Measurements from ENCODE around the gene GATA5.
A peak's percentile ranks its signal among the peaks of the same experiment; 100 is the strongest.

GATA5 gene

DNA sequence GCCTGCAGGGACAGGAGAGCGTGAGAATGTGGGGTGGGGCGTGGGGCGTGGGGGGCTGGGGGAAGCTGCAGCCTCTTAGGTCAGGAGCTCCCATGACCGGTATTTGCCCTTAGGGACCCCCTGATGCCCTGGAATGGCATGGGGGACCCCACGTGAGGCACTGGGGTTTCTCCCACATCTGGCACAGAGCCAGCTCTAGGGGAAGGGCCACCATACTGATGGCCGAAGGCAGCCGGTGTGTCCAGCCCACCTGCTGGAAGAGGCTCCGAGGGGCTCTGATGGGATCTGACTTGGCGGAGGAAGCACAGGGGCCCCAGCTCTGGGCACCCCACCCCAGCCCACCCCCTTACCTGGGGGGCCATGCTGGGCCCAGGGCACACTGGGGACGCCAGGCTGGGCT lies 10.8 kb downstream of the GATA5 start:
- H3K36me3 ChIP-seq (ENCODE audit: control insufficient read depth in 2 of 2, insufficient read depth in 1 of 2, low read length in 2 of 2): no peaks in the 10 kb centered on the region

DNA sequence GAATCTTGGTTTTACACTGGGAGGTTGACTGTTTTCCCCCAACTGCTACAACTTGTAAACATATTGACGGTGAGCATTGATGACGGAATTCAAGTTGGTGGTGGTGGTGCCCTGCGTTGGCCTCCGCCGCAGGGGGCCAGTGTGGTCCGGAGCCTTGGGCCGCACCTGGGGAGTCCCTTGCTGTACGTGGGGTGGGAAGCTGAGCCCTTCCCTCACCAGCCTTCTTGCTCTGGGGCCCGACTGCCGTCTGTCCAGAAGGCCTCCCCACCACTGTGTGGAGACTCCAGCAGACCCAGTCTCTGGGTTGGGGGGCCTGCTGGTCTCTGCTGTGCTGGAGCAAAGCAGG lies 11.4 kb downstream of the GATA5 start:
- Histone ChIP-seq H3K4me1 (ENCODE audit: control insufficient read depth, insufficient read depth, low read length) (no peaks in the 10 kb centered on the region), H3K4me3 (ENCODE audit: low read depth, low read length) (no peak overlapping the region), H3K27ac (ENCODE audit: extremely low read depth, low read depth, low read length) (no peak overlapping the region), H3K9me3 (ENCODE audit: control insufficient read depth, insufficient read depth, low read depth, low read length) (no peaks in the 10 kb centered on the region), H3K36me3 (ENCODE audit: control insufficient read depth in 2 of 2, insufficient read depth in 1 of 2, low read length in 2 of 2) (no peaks in the 10 kb centered on the region)
- no peak for TF ChIP-seq ZBTB20 (tag by site-specific recombination; IDR thresholded peaks at IDR 0.05)
- no peak for TF ChIP-seq KLF7 (tag by site-specific recombination; IDR thresholded peaks at IDR 0.05; ENCODE audit: borderline replicate concordance)
- no peak for TF ChIP-seq ZNF521 (tag by site-specific recombination; IDR thresholded peaks at IDR 0.05)
- TF ChIP-seq ZBTB17 (tag by site-specific recombination; IDR thresholded peaks at IDR 0.05): no peak
- TF ChIP-seq, protein P1, sequence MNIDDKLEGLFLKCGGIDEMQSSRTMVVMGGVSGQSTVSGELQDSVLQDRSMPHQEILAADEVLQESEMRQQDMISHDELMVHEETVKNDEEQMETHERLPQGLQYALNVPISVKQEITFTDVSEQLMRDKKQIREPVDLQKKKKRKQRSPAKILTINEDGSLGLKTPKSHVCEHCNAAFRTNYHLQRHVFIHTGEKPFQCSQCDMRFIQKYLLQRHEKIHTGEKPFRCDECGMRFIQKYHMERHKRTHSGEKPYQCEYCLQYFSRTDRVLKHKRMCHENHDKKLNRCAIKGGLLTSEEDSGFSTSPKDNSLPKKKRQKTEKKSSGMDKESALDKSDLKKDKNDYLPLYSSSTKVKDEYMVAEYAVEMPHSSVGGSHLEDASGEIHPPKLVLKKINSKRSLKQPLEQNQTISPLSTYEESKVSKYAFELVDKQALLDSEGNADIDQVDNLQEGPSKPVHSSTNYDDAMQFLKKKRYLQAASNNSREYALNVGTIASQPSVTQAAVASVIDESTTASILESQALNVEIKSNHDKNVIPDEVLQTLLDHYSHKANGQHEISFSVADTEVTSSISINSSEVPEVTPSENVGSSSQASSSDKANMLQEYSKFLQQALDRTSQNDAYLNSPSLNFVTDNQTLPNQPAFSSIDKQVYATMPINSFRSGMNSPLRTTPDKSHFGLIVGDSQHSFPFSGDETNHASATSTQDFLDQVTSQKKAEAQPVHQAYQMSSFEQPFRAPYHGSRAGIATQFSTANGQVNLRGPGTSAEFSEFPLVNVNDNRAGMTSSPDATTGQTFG (tag by site-specific recombination; IDR thresholded peaks at IDR 0.05; ENCODE audit: borderline replicate concordance): no peak
- no peak for TF ChIP-seq YY1 (tag by site-specific recombination; IDR thresholded peaks at IDR 0.05)
- TF ChIP-seq ZNF324 (tag by site-specific recombination; IDR thresholded peaks at IDR 0.05): no peak
- TF ChIP-seq ZNF23 (tag by site-specific recombination; IDR thresholded peaks at IDR 0.05; ENCODE audit: borderline replicate concordance): no peak
- no peak for TF ChIP-seq GFI1B (tag by site-specific recombination; IDR thresholded peaks at IDR 0.05)
- TF ChIP-seq ZNF621 (tag by site-specific recombination; IDR thresholded peaks at IDR 0.05): no peak
- CTCF ChIA-PET: interaction anchor here (0.9 kb wide), 1 partner anchor 54 kb away, joined by 3 read pairs; no protein-coding TSS in a partner anchor
- POLR2A ChIA-PET: no interaction called here

More for the DNA sequence above, 10.8 kb downstream of the GATA5 start:
- Histone ChIP-seq H3K4me1 (ENCODE audit: control insufficient read depth, insufficient read depth, low read length) (no peaks in the 10 kb centered on the region), H3K27ac (ENCODE audit: extremely low read depth, low read depth, low read length) (no peak overlapping the region), H3K4me3 (ENCODE audit: low read depth, low read length) (no peak overlapping the region), H3K9me3 (ENCODE audit: control insufficient read depth, insufficient read depth, low read depth, low read length) (no peaks in the 10 kb centered on the region)
- POLR2A ChIA-PET: interaction anchor here (0.7 kb wide), 1 partner anchor 10 kb away, joined by 4 read pairs; no protein-coding TSS in a partner anchor
- TF ChIP-seq ZNF521 (tag by site-specific recombination; IDR thresholded peaks at IDR 0.05) (no peak), ZFHX2 (tag by site-specific recombination; conservative IDR thresholded peaks at IDR 0.05) (no peak), ZNF837 (tag by site-specific recombination; IDR thresholded peaks at IDR 0.05) (no peak), MEIS1 (CRISPR knock-in tag; IDR thresholded peaks at IDR 0.05; ENCODE audit: borderline replicate concordance) (no peak), ZNF707 (tag by site-specific recombination; IDR thresholded peaks at IDR 0.05) (no peak), ZNF776 (tag by site-specific recombination; IDR thresholded peaks at IDR 0.05; ENCODE audit: borderline replicate concordance) (no peak), KLF8 (tag by site-specific recombination; IDR thresholded peaks at IDR 0.05) (no peak), ZNF324 (tag by site-specific recombination; IDR thresholded peaks at IDR 0.05) (no peak)
- TF ChIP-seq, protein P2, sequence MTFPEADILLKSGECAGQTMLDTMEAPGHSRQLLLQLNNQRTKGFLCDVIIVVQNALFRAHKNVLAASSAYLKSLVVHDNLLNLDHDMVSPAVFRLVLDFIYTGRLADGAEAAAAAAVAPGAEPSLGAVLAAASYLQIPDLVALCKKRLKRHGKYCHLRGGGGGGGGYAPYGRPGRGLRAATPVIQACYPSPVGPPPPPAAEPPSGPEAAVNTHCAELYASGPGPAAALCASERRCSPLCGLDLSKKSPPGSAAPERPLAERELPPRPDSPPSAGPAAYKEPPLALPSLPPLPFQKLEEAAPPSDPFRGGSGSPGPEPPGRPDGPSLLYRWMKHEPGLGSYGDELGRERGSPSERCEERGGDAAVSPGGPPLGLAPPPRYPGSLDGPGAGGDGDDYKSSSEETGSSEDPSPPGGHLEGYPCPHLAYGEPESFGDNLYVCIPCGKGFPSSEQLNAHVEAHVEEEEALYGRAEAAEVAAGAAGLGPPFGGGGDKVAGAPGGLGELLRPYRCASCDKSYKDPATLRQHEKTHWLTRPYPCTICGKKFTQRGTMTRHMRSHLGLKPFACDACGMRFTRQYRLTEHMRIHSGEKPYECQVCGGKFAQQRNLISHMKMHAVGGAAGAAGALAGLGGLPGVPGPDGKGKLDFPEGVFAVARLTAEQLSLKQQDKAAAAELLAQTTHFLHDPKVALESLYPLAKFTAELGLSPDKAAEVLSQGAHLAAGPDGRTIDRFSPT (tag by site-specific recombination; IDR thresholded peaks at IDR 0.05): no peak
- CTCF ChIA-PET: no interaction called here

DNA sequence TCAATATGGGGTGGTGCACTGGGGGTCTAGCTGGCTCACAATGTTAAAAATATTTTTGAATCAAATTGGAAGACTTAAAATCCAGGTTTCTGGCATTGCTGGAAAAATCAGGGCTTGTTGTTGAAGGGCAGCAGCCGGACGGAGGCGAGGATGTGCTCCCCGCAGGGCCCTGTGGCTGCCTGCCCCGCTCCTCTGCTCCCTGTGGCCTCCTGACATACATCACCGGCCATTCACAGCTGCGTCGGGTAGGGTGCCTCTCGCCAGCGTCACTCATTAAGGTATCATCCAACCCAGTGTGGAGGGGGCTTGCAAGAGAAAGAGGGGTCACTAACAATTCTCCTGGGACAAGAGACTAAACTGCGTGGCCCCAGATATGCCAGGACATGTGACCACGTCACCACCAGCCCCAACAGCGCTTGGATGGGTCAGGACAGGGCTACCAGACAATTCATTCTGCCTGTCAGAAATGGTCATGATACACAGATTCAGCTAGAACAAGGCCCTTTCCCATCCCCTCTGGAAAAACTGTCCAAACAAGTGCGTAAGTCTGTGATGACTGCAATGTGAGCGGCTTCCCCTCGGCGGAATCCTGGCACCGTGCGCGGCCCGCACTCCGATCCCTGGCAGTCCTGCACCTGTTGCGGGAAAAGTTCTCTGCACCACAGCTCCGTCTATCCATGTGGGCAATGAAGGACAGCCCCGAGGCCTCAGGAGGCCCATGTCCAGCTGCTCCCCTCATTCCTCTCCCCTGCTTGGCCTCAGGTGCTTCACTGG lies 12.0 kb downstream of the GATA5 start:
- ChIA-PET CTCF (interaction anchor here (0.5 to 0.9 kb wide), 3 partner anchors 51 to 328 kb away, joined by 3 read pairs; no protein-coding TSS in a partner anchor), POLR2A (no interaction called here)
- H3K4me3 ChIP-seq (ENCODE audit: low read depth, low read length): no peak overlapping the region
- no peak overlapping the region for H3K27ac ChIP-seq (ENCODE audit: extremely low read depth, low read depth, low read length)
- no peaks in the 10 kb centered on the region for H3K36me3 ChIP-seq (ENCODE audit: control insufficient read depth in 2 of 2, insufficient read depth in 1 of 2, low read length in 2 of 2)
- TF ChIP-seq SCRT2 (tag by site-specific recombination; IDR thresholded peaks at IDR 0.05) (peak; percentile 66), ZFHX2 (tag by site-specific recombination; conservative IDR thresholded peaks at IDR 0.05) (no peak)
- H3K9me3 ChIP-seq (ENCODE audit: control insufficient read depth, insufficient read depth, low read depth, low read length): no peaks in the 10 kb centered on the region
- H3K4me1 ChIP-seq (ENCODE audit: control insufficient read depth, insufficient read depth, low read length): no peaks in the 10 kb centered on the region

Data from HEK293 (cell line).